HFFc6 (cell line): Measurements from ENCODE around the gene OR10H2. TPM values are rescaled to one million over a fixed set of nuclear protein-coding genes. Genes with fewer than 3 reads are reported as not detected.
"Not testable (repeated sequence)": the region's sequence is repeated elsewhere in the genome, so short reads cannot be mapped to it uniquely, and the experiment has no call there.

Source experiments
- DNase-seq: peaks from one replicate; pipeline ENCODE4 v3.0.0-alpha.2; 2018
- H3K27ac Mint-ChIP-seq: 2 replicates; pipeline ENCODE4 v1.8.0; 2020; ENCODE audit warnings: mild to moderate bottlenecking, mixed read lengths
- H3K27me3 Mint-ChIP-seq: 2 replicates; pipeline ENCODE4 v1.8.0; 2021; ENCODE audit warnings: mild to moderate bottlenecking, moderate library complexity, mixed read lengths; ENCODE audit not compliant: insufficient read depth
- H3K36me3 Mint-ChIP-seq: 2 replicates; pipeline ENCODE4 v1.8.0; 2021; ENCODE audit warnings: low read depth, mixed read lengths
- H3K4me1 Mint-ChIP-seq: 2 replicates; pipeline ENCODE4 v1.8.0; 2020; ENCODE audit warnings: low read depth, mixed read lengths
- H3K4me3 Mint-ChIP-seq: 2 replicates; pipeline ENCODE4 v1.8.0; 2020; ENCODE audit warnings: mild to moderate bottlenecking, moderate library complexity, mixed read lengths
- H3K9me3 Mint-ChIP-seq: 2 replicates; pipeline ENCODE4 v1.8.0; 2020; ENCODE audit warnings: mild to moderate bottlenecking, mixed read lengths
- CTCF ChIP-seq: fragments of 200-600 bp; sonication (generic); IDR thresholded peaks from 2 replicates; pipeline ENCODE4 v1.5.0; 2021; ENCODE audit warnings: antibody characterized with exemption, mild to moderate bottlenecking
- long read RNA-seq: library from polyadenylated mRNA; unstranded; transcript quantifications from one replicate; pipeline ENCODE4 v2.0.0, GENCODE V29; 2019
- total RNA-seq, 6 experiments: library from RNA; stranded (reverse); fragmentation: NEBNext Ultra II Directional; extraction: Animal tissue kit (Norgen Biotek cat#: 25700); gene quantifications; 2 replicates in 1 of 6; 3 replicates in 5 of 6; pipeline ENCODE4 v1.2.3, GENCODE V29; 2021

OR10H2 gene, protein sequence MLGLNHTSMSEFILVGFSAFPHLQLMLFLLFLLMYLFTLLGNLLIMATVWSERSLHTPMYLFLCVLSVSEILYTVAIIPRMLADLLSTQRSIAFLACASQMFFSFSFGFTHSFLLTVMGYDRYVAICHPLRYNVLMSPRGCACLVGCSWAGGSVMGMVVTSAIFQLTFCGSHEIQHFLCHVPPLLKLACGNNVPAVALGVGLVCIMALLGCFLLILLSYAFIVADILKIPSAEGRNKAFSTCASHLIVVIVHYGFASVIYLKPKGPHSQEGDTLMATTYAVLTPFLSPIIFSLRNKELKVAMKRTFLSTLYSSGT
- not detected for total RNA-seq
- long read RNA-seq: 0 reads

DNA sequence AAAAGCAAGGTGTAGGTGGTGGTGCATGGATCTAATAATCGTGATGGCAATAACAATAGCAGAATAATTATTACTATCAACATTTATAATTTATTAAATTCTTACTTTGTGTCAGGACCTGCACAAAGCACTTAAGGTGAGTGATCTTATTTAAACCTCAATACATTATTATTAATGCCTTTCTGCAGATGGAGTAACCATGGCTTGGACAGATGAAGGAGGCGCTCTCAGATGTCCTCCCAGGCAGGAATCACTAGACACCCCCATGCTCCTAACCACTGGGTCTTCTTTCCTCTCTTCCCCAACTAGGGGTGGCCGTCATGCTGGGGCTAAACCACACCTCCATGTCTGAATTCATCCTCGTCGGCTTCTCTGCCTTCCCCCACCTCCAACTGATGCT lies at the start of gene OR10H2:
OR10H2 (plus strand) TSS at position 301 of the 400 bp plus-strand sequence; CDS start at position 321, 20 bp downstream.
- H3K27ac Mint-ChIP-seq: no peak within 1 kb of the TSS
- TF ChIP-seq CTCF: no peak
- no peaks in the 10 kb centered on the region for H3K4me1 Mint-ChIP-seq
- peaks cover 3% of the 10 kb centered on the region for H3K27me3 Mint-ChIP-seq
- no peak within 1 kb of the TSS for H3K4me3 Mint-ChIP-seq
- H3K36me3 Mint-ChIP-seq: peaks cover 9% of the 10 kb centered on the region
- H3K9me3 Mint-ChIP-seq: peaks cover 45% of the 10 kb centered on the region
- no peak for DNase-seq

GRCh38 chr19:15679089-15679488 lies 48.7 kb upstream of the OR10H2 start:
- H3K36me3 Mint-ChIP-seq: peaks cover 8% of the 10 kb centered on the region
- H3K27me3 Mint-ChIP-seq: peaks cover 1% of the 10 kb centered on the region; the same call in 1 of the 2 replicates
- H3K27ac Mint-ChIP-seq: no peak overlapping the region
- no peak for TF ChIP-seq CTCF
- no peak for DNase-seq
- peaks cover 75% of the 10 kb centered on the region for H3K9me3 Mint-ChIP-seq
- no peaks in the 10 kb centered on the region for H3K4me1 Mint-ChIP-seq
- no peak overlapping the region for H3K4me3 Mint-ChIP-seq

- H3K4me1 Mint-ChIP-seq, H3K4me3 Mint-ChIP-seq, DNase-seq, H3K27me3 Mint-ChIP-seq, H3K27ac Mint-ChIP-seq: not testable (repeated sequence)
- peaks cover 73% of the 10 kb centered on the region for H3K9me3 Mint-ChIP-seq
- peaks cover 13% of the 10 kb centered on the region for H3K36me3 Mint-ChIP-seq
Observed at GRCh38 chr19:15679865-15680264, 48.0 kb upstream of the OR10H2 start.

DNA sequence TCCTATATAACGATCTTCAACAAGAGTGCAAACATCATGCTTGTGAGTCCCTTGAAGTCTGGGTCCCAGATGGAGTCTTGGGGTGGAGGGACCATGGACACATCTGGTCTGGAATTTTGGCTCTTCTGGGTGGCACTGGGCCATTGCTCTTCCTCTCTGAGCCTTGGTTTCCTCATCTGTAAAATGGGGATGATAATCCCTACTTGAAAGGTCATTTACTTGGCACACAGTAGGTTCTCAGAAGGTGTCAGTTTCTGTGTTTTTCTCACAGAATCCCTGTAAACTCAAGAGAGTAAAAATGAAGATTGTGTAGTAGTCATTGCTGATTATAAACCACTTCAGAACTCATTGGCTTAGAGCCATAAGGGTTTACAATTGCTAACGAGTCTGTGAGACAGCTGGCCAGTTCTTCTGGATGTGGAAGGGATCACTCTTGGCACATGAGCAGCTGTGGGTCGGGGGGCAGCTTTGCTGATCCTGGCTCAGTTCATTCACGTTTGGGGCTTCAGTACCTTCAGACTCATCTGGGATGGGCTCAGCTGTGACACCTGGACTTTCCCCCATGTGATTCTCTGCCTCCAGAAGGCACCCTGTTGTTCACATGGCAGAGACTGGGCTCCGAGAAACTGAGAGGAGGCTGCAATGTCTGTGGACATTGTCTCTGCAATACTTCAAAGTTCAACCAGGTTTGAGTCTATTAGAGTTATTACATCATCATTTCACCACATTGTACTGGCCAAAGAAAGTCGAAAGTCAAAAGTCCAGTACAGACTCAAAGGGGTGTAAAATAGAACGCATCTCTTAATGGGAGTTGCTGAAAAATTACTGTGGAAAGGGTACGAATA lies 47.1 kb upstream of the OR10H2 start:
- peaks cover 1% of the 10 kb centered on the region; the same call in 1 of the 2 replicates for H3K27me3 Mint-ChIP-seq
- DNase-seq: no peak
- H3K4me1 Mint-ChIP-seq: no peaks in the 10 kb centered on the region
- H3K27ac Mint-ChIP-seq: no peak overlapping the region
- no peak overlapping the region for H3K4me3 Mint-ChIP-seq
- peaks cover 81% of the 10 kb centered on the region for H3K9me3 Mint-ChIP-seq
- TF ChIP-seq CTCF: no peak
- H3K36me3 Mint-ChIP-seq: peaks cover 13% of the 10 kb centered on the region

DNA sequence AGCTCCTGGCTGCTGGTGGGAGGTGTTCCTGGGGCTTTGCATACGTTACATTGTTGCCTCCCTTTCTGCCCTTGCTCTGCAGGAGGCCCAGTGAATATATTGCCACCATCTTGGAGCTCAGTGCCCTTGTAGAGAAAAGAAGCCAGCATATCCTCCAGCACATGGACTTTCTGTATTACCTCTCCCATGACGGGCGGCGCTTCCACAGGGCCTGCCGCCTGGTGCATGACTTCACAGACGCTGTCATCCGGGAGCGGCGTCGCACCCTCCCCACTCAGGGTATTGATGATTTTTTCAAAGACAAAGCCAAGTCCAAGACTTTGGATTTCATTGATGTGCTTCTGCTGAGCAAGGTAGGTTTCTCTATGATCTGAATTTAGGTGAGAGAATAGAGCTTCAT lies 44.4 kb upstream of the OR10H2 start:
- TF ChIP-seq CTCF: no peak
- peaks cover 83% of the 10 kb centered on the region for H3K9me3 Mint-ChIP-seq
- H3K27ac Mint-ChIP-seq: no peak overlapping the region
- H3K36me3 Mint-ChIP-seq: peaks cover 11% of the 10 kb centered on the region
- no peak overlapping the region for H3K4me3 Mint-ChIP-seq
- no peaks in the 10 kb centered on the region for H3K4me1 Mint-ChIP-seq
- no peak for DNase-seq
- no peaks in the 10 kb centered on the region for H3K27me3 Mint-ChIP-seq

- Mint-ChIP-seq H3K4me3 (no peak overlapping the region), H3K36me3 (peaks cover 11% of the 10 kb centered on the region), H3K4me1 (no peaks in the 10 kb centered on the region), H3K9me3 (peaks cover 70% of the 10 kb centered on the region), H3K27me3 (no peaks in the 10 kb centered on the region), H3K27ac (no peak overlapping the region)
- no peak for TF ChIP-seq CTCF
- no peak for DNase-seq
Observed at GRCh38 chr19:15684828-15685227, 43.0 kb upstream of the OR10H2 start.
